Mesothelial cell of epicardium (in vitro differentiated cells): ENCODE data around the gene NAMPT. TPM values are rescaled to one million over a fixed set of nuclear protein-coding genes. Genes with fewer than 3 reads are reported as not detected.

ENCODE experiments used
- DNase-seq, 2 experiments: peaks; one replicate each; pipeline ENCODE4 v3.0.0; 2021; ENCODE audit warnings: low spot score in 2 of 2; ENCODE audit not compliant: unreplicated experiment in 2 of 2
- H3K27ac Mint-ChIP-seq: 2 replicates; pipeline ENCODE4 v1.8.0; 2021; ENCODE audit warnings: mixed read lengths
- H3K27me3 Mint-ChIP-seq: 2 replicates; pipeline ENCODE4 v1.8.0; 2021; ENCODE audit warnings: low read depth, mixed read lengths
- H3K36me3 Mint-ChIP-seq: 2 replicates; pipeline ENCODE4 v1.8.0; 2021; ENCODE audit warnings: mixed read lengths
- H3K4me1 Mint-ChIP-seq: 2 replicates; pipeline ENCODE4 v1.8.0; 2021; ENCODE audit warnings: mixed read lengths
- H3K4me3 Mint-ChIP-seq: 2 replicates; pipeline ENCODE4 v1.8.0; 2021; ENCODE audit warnings: mild to moderate bottlenecking, moderate library complexity, mixed read lengths
- H3K9me3 Mint-ChIP-seq: 2 replicates; pipeline ENCODE4 v1.8.0; 2021; ENCODE audit warnings: mixed read lengths
- CTCF ChIP-seq: fragments of 200-600 bp; sonication (generic); IDR thresholded peaks from one replicate; pipeline ENCODE4 v1.5.0; 2021; ENCODE audit warnings: antibody characterized with exemption; ENCODE audit not compliant: unreplicated experiment
- total RNA-seq: library from RNA; stranded (reverse); gene quantifications from 3 replicates; pipeline ENCODE4 v1.2.1, GENCODE V29; 2021

NAMPT gene
- total RNA-seq, 1 donor from 2014 or later = 53.9 TPM

DNA sequence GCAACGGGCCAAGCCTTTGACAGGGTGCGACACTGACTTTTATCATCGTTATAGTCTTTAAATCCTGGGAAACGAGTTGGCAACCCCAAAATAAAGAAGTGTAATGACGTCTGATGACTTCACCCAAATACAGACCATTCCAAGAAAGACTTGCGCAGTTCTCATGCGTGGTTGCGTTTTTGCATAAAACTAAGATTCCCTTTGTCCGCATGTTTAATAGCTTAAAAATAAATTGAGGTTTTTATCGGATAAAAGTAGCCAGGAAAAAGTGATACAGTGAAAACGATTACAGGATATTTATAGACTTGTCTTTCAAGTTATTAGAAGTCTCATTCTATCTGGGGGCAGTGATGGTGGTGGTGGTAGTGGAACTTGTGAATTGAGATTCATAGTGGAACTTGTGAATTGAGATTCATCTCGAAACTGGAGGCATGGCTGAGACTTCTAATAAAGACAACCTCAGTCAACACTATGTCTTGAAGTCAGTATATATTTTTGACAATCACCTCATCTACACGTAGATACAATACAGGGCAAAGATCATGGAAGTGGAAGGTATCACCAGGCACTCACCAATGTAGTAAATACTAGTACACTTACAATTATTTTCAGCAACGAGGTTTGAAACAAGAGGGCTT is 1.2 kb upstream of the NAMPT start:
- TF ChIP-seq CTCF = no peak
- H3K4me3 Mint-ChIP-seq = peak overlapping the region; percentile 98
- peaks cover 22% of the 10 kb centered on the region for H3K4me1 Mint-ChIP-seq
- DNase-seq = no peak
- H3K9me3 Mint-ChIP-seq = no peaks in the 10 kb centered on the region
- peak overlapping the region; percentile 100 for H3K27ac Mint-ChIP-seq
- no peaks in the 10 kb centered on the region for H3K36me3 Mint-ChIP-seq
- H3K27me3 Mint-ChIP-seq = no peaks in the 10 kb centered on the region

DNA sequence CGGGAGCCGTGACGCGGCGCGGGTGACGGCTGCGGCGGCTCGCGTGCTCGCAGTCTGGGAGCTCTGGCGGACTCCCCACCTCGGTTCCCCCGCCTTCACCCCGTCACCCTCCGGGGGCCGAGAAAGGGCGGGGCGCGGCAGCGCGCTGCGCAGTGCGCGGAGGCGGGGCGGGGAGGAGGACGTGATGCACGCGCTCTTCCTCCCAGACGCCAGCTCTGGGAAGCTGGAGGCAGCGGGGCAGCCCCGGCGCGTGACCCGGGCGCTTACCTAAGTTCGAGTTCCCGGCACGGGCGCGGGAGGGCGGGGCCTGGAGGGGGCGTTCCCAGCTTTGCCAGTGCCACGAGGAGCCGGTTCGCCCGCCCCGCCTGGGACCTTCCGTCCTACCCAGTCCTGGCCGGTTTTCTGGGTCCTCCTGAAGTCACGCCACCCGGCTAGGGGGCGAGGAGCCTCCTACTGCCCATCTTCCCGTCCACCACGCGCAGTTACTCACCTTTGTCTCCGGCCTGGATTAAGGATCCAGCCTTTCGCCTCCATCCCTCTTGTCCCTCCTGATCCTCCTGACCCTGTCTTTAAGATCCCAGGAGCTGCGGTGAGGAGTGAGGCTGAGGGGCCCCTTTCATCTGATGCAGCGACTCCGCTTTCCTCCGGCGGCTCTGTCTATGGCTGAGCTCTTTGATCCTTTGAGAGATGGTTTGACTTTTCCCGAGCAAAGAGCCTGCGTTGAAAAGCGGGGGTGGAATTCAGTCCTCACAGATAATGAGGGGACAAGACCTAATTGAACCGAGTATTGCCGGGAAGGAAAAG is 470 bp upstream of the NAMPT start:
- peak overlapping the region; percentile 100 for H3K27ac Mint-ChIP-seq
- H3K27me3 Mint-ChIP-seq = no peaks in the 10 kb centered on the region
- no peaks in the 10 kb centered on the region for H3K36me3 Mint-ChIP-seq
- peaks cover 22% of the 10 kb centered on the region for H3K4me1 Mint-ChIP-seq
- H3K9me3 Mint-ChIP-seq = no peaks in the 10 kb centered on the region
- peak overlapping the region; percentile 98 for H3K4me3 Mint-ChIP-seq
- peak; percentile 88 to 93 for DNase-seq
- TF ChIP-seq CTCF = no peak

GRCh38 chr7:106283831-106284713 is 711 bp downstream of the NAMPT start:
- DNase-seq = peak; percentile 43 to 64
- Mint-ChIP-seq H3K9me3 (no peaks in the 10 kb centered on the region), H3K36me3 (no peaks in the 10 kb centered on the region), H3K4me3 (peak overlapping the region; percentile 98), H3K27me3 (no peaks in the 10 kb centered on the region), H3K4me1 (peaks cover 26% of the 10 kb centered on the region), H3K27ac (peak overlapping the region; percentile 94)
- no peak for TF ChIP-seq CTCF

DNA sequence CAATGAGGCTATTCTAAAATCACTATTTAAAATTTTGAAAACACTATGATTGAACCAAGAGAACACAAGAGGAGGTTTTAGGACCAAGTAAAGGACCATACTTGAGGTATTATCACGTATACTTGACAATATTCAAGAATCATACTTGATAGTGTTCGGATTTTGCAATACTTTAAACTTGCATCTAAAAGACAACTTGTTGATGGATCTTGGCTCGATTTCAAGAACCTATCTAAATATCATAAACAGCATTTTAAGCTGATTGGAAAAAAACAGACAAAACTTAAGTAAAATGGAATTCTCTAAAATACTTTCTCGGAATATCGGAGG is 1.3 kb downstream of the NAMPT start:
- peaks cover 31% of the 10 kb centered on the region for H3K4me1 Mint-ChIP-seq
- no peak for TF ChIP-seq CTCF
- no peaks in the 10 kb centered on the region for H3K27me3 Mint-ChIP-seq
- no peaks in the 10 kb centered on the region for H3K9me3 Mint-ChIP-seq
- H3K36me3 Mint-ChIP-seq = no peaks in the 10 kb centered on the region
- H3K4me3 Mint-ChIP-seq = peak overlapping the region; percentile 74
- H3K27ac Mint-ChIP-seq = peak overlapping the region; percentile 94
- DNase-seq = no peak

- TF ChIP-seq CTCF = no peak
- Mint-ChIP-seq H3K4me1 (peaks cover 37% of the 10 kb centered on the region), H3K27ac (no peak overlapping the region), H3K9me3 (no peaks in the 10 kb centered on the region), H3K27me3 (no peaks in the 10 kb centered on the region), H3K4me3 (no peak overlapping the region), H3K36me3 (no peaks in the 10 kb centered on the region)
- DNase-seq = no peak
These were observed 1.9 kb downstream of the NAMPT start for GRCh38 chr7:106282852-106283251.
